ENCODE measurements around the gene PDE4D.
"Not testable (repeated sequence)": the region's sequence is repeated elsewhere in the genome, so short reads cannot be mapped to it uniquely, and the experiment has no call there.

The PDE4D gene

GRCh38 chr5:59683311-59683710, 210.2 kb downstream of the PDE4D start:
- FAIRE-seq: no peak

GRCh38 chr5:59682542-59682941, 211.0 kb downstream of the PDE4D start:
- no peak for TF ChIP-seq CTCF (IDR thresholded peaks at IDR 0.05; ENCODE audit: insufficient read depth, missing control alignments)
- DNase-seq (ENCODE audit: insufficient read length, low spot score) (no peak), FAIRE-seq (peak; percentile 88)

More at GRCh38 chr5:59683311-59683710, 210.2 kb downstream of the PDE4D start:
- TF ChIP-seq CTCF (IDR thresholded peaks at IDR 0.05; ENCODE audit: insufficient read depth, missing control alignments): no peak
- no peak for DNase-seq (ENCODE audit: insufficient read length, low spot score)

- no peak for FAIRE-seq
- TF ChIP-seq CTCF (IDR thresholded peaks at IDR 0.05; ENCODE audit: insufficient read depth, missing control alignments): no peak
- no peak for DNase-seq (ENCODE audit: insufficient read length, low spot score)
Observed at GRCh38 chr5:59678943-59679342, 214.6 kb downstream of the PDE4D start.

GRCh38 chr5:59674763-59675162, 218.8 kb downstream of the PDE4D start:
- no peak for FAIRE-seq
- TF ChIP-seq CTCF (IDR thresholded peaks at IDR 0.05; ENCODE audit: insufficient read depth, missing control alignments): no peak
- no peak for DNase-seq (ENCODE audit: insufficient read length, low spot score)

- FAIRE-seq (peak; percentile 92), DNase-seq (ENCODE audit: insufficient read length, low spot score) (no peak)
- TF ChIP-seq CTCF (IDR thresholded peaks at IDR 0.05; ENCODE audit: insufficient read depth, missing control alignments): peak; percentile 82
Observed at GRCh38 chr5:59673438-59674058, 220.0 kb downstream of the PDE4D start.

GRCh38 chr5:59666440-59667068, 227.0 kb downstream of the PDE4D start:
- FAIRE-seq (no peak), DNase-seq (ENCODE audit: insufficient read length, low spot score) (no peak)

GRCh38 chr5:59665832-59666203, 227.7 kb downstream of the PDE4D start:
- DNase-seq (ENCODE audit: insufficient read length, low spot score); FAIRE-seq: not testable (repeated sequence)

More at GRCh38 chr5:59666440-59667068, 227.0 kb downstream of the PDE4D start:
- no peak for TF ChIP-seq CTCF (IDR thresholded peaks at IDR 0.05; ENCODE audit: insufficient read depth, missing control alignments)
